Islet of Langerhans (tissue), 1 donor: ENCODE data around the gene PHF21A.
A peak's percentile ranks its signal among the peaks of the same experiment; 100 is the strongest.
"Not testable (repeated sequence)": the region's sequence is repeated elsewhere in the genome, so short reads cannot be mapped to it uniquely, and the experiment has no call there.

ENCODE experiments used
- FAIRE-seq: peaks from one replicate; lab custom pipeline; 2011; peaks lifted over from hg19 to GRCh38; lab: Jason Lieb, UNC

PHF21A gene

GRCh38 chr11:45920531-45921477 lies 200.4 kb downstream of the PHF21A start:
- no peak for FAIRE-seq

- no peak for FAIRE-seq
Measured at GRCh38 chr11:45919806-45920530, 201.3 kb downstream of the PHF21A start.

GRCh38 chr11:45918962-45919675 lies 202.1 kb downstream of the PHF21A start:
- FAIRE-seq, result no peak

DNA sequence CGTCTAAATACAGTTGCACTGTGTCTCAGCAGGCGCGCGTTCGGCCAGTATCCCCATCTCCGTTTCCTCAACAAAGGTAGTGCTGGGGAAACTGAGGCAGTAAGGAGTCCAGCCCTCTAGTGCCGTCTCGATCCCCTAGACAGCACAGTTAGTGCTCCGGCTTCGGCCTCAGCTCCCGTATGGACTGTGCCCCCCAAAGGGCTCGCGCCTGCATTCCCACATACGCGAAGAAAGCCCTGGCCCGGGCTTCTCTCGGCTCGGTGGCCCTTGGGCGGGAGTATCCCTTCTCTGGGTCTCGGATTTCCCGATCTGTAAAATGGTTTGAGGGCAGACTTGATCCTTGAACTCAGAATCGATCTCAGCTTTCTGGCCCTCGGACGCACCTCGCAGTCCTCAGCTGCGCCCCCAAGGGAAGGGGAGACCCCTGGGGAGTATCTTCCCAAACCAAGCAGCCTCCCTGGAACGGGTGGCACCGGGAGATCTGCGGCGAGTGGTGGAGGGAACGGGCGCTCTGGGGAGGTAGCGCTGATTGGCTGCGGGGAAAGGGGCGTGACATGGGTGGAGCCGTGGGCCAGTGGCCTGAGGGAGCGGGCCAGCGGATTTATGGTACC lies 202.8 kb downstream of the PHF21A start:
- no peak for FAIRE-seq

DNA sequence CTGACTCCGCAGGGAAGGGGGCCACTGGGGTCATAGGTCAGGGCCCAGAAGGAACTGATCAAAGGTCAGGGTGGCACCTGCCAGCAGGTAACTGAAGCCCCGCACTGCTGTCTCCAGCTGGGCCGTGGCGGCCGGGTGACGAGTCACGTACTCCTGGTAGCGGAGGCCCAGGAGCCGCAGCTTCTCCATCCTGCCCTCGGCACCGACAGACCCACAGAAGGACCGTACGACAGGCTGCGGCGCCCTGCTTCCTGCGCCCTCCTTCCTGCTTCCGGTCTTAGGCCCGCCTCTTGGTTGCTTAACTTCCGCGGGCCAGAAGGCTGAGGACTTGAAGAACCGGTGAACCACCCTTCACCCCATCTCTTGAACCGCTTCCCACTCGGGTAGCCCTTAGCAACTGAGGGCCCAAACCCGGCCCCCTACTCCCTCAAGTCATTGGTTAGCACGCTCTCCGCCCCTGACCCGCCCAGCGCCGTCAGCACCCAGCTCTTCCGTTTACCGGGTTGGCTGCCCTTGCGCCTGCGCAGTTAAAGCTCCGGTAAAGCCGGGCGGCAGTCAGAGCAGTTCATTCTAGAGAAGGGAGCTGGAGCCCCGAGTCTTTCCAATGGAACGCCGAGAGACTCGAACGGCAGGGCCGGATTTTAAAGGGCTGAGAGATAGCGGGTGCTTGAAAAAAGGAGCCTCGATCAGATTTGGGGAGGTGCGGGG lies 203.5 kb downstream of the PHF21A start, which contains the start of gene PEX16:
Gene PEX16, minus strand, starts transcription at position 255 of the 708 bp plus-strand sequence. Its CDS starts 66 bp downstream, at position 189.
- FAIRE-seq, result peak; percentile 41

GRCh38 chr11:45917286-45917622 lies 204.0 kb downstream of the PHF21A start:
- FAIRE-seq, result no peak

GRCh38 chr11:45915446-45915845 lies 205.8 kb downstream of the PHF21A start:
- no peak for FAIRE-seq

- FAIRE-seq, result no peak
Measured at GRCh38 chr11:45913942-45914635, 207.2 kb downstream of the PHF21A start.

- FAIRE-seq, result no peak
Measured at GRCh38 chr11:45913514-45913913, 207.7 kb downstream of the PHF21A start.

DNA sequence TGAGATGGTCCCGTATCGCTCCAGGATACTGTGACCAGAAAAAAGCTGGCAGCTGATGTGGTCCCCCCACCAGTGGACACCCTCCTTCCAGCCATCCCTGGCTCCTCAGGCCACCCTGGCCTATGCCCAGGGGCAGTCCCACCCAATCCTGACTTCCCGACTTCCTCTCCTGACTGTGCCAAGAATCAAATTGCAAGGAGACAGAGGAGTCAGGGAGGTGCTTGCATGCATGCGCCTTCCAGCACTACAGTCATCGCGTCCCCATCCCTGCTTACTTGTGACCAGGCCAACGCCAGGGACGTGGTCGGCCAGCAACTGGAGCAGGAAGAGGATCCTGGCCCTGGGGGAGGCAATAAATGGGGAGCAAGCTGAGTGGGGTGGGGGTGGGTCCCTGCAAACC lies 210.6 kb downstream of the PHF21A start:
- no peak for FAIRE-seq

- no peak for FAIRE-seq
Measured at GRCh38 chr11:45909594-45910475, 211.4 kb downstream of the PHF21A start.

DNA sequence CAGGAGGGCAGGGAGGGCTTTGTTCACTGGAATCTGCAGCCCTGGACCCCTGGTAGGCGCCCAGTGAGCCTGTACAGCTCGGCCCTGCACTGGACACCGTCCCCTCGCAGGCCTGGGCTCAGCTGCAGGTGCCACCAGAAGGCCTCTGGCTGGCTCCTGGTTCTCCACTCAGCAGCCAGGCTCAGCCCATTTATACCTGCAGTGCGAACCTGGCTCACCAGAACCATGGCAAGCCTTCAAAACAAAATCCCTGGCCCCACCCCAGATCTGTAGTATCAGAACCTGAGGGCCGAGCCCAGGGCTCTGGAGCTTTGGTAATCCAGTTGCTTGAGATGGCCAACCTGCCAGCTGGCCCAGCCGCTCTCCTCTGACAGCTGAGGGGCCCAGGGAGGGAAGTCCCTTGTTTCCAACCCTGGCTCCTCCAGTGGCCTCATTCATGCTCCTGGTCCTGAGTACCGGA lies 213.3 kb downstream of the PHF21A start:
- FAIRE-seq, result no peak

DNA sequence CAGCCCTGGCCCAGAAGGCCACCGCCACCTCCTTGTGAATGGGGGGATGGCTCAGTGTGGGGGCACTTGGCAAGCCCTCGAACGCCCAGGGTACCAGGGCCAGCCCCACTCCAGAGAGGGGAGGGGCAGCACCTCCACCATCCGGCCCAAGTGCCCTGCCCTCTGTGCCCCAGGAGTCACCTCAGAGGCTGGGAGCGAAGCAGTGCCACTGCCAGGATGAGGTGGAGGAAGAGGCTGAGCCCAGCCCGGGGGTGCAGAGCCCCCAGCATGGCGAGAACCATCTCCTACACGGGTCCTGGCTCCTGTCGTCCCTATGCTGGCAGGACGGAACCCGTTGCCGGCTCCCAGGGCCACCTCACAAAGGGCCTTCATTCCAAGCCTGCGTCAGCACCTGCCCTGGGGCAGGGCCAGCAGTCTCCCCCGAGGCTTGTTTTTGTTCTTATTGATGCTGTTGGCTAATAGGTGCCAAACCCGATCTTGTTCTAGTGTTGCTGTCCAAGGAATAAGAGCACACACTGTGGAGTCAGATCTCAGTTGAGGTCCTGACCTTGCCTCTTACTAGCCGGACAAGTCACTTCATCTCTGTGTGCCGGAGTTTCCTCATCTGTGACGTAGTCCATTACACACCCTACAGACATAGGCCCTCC lies 214.2 kb downstream of the PHF21A start, which contains the start of gene FREY1:
Gene FREY1, minus strand, starts transcription at position 307 of the 647 bp plus-strand sequence. Its CDS starts 26 bp downstream, at position 281.
- no peak for FAIRE-seq

GRCh38 chr11:45906096-45906682 lies 215.1 kb downstream of the PHF21A start:
- no peak for FAIRE-seq

GRCh38 chr11:45905576-45905975 lies 215.7 kb downstream of the PHF21A start:
- FAIRE-seq, result not testable (repeated sequence)

GRCh38 chr11:45905095-45905494 lies 216.2 kb downstream of the PHF21A start:
- no peak for FAIRE-seq

DNA sequence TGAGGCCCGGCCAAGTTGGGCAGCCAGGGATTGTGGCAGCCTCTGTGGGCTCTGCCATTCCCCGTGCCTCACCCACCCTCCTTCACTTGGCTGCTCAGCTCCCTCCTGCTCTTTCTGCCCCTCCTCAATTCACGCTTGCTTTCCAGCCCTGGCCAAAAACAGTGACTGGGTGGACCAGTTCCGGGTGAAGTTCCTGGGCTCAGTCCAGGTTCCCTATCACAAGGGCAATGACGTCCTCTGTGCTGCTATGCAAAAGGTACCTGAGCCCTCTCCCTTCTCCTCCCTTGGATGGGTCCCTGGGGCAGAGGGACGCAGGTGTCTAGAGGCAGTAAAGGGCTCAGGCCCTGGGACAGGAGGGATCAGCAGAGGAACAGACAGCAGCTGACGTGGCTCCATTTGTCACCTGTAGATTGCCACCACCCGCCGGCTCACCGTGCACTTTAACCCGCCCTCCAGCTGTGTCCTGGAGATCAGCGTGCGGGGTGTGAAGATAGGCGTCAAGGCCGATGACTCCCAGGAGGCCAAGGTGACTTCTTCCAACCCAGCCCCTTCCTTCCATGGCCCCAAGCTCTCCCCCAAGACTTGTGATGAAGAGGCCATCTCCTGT lies 216.8 kb downstream of the PHF21A start:
- FAIRE-seq, result no peak
